Loucy (cell line): ENCODE data around the gene MYOM1.
"Not testable (repeated sequence)": the region's sequence is repeated elsewhere in the genome, so short reads cannot be mapped to it uniquely, and the experiment has no call there.

Experiments used
- H2AFZ ChIP-seq: fragments of 200-600 bp; sonication (generic); 2 replicates; pipeline ENCODE4 v1.6.0; 2016; ENCODE audit warnings: antibody characterized with exemption, mild to moderate bottlenecking, low read length, moderate library complexity
- H3F3A ChIP-seq: fragments of 200-600 bp; 2 replicates; pipeline ENCODE4 v1.6.0; 2016; ENCODE audit warnings: antibody characterized with exemption, low read depth, mild to moderate bottlenecking
- H3K27me3 ChIP-seq: fragments of 200-600 bp; sonication (generic); 2 replicates; pipeline ENCODE4 v1.6.1; 2014; ENCODE audit warnings: low read length, mild to moderate bottlenecking; ENCODE audit not compliant: insufficient read depth, poor library complexity, severe bottlenecking
- H3K36me3 ChIP-seq: fragments of 200-600 bp; sonication (generic); 2 replicates; pipeline ENCODE4 v1.6.1; 2016; ENCODE audit warnings: low read length; ENCODE audit not compliant: insufficient read depth
- H3K4me1 ChIP-seq: fragments of 200-600 bp; sonication (generic); 2 replicates; pipeline ENCODE4 v1.5.1; 2014; ENCODE audit warnings: low read length, mild to moderate bottlenecking; ENCODE audit not compliant: insufficient read depth, poor library complexity, severe bottlenecking
- H3K4me2 ChIP-seq: fragments of 200-600 bp; sonication (generic); 2 replicates; pipeline ENCODE4 v1.6.0; 2014; ENCODE audit warnings: antibody characterized with exemption, low read length, low read depth, mild to moderate bottlenecking; ENCODE audit not compliant: poor library complexity, severe bottlenecking
- H3K4me3 ChIP-seq: fragments of 200-600 bp; sonication (generic); 2 replicates; pipeline ENCODE4 v1.5.1; 2014; ENCODE audit warnings: low read length, mild to moderate bottlenecking, mixed read lengths; ENCODE audit not compliant: poor library complexity, severe bottlenecking
- H3K79me2 ChIP-seq: fragments of 200-600 bp; sonication (generic); 2 replicates; pipeline ENCODE4 v1.6.1; 2014; ENCODE audit warnings: low read length; ENCODE audit not compliant: insufficient read depth
- H3K9ac ChIP-seq: fragments of 200-600 bp; sonication (generic); 2 replicates; pipeline ENCODE4 v1.6.0; 2014; ENCODE audit warnings: mild to moderate bottlenecking, low read depth, low read length, moderate library complexity; ENCODE audit not compliant: poor library complexity, severe bottlenecking
- H3K9me2 ChIP-seq: fragments of 200-600 bp; sonication (generic); replicated peaks from 2 replicates; pipeline ENCODE4 v1.6.1; 2016; ENCODE audit warnings: low read depth, low read length, mixed read lengths
- H3K9me3 ChIP-seq: fragments of 200-600 bp; sonication (generic); 2 replicates; pipeline ENCODE4 v1.6.1; 2014; ENCODE audit warnings: mild to moderate bottlenecking, antibody characterized with exemption, low read length, low read depth; ENCODE audit not compliant: insufficient read depth
- H4K20me1 ChIP-seq: fragments of 200-600 bp; sonication (generic); 2 replicates; pipeline ENCODE4 v1.6.0; 2014; ENCODE audit warnings: antibody characterized with exemption, low read length, mild to moderate bottlenecking; ENCODE audit not compliant: insufficient read depth, poor library complexity, severe bottlenecking
- EZH2phosphoT487 ChIP-seq: fragments of 200-600 bp; IDR thresholded peaks from 2 replicates; pipeline ENCODE4 v1.6.1; 2018; ENCODE audit warnings: antibody characterized with exemption, mild to moderate bottlenecking, moderate library complexity, borderline replicate concordance
- TF ChIP-seq, protein P1 (sequence below): fragments of 200-600 bp; sonication (generic); conservative IDR thresholded peaks from 2 replicates; pipeline ENCODE4 v1.5.1; 2014; ENCODE audit warnings: mild to moderate bottlenecking, antibody characterized with exemption, low read length

The MYOM1 gene

DNA sequence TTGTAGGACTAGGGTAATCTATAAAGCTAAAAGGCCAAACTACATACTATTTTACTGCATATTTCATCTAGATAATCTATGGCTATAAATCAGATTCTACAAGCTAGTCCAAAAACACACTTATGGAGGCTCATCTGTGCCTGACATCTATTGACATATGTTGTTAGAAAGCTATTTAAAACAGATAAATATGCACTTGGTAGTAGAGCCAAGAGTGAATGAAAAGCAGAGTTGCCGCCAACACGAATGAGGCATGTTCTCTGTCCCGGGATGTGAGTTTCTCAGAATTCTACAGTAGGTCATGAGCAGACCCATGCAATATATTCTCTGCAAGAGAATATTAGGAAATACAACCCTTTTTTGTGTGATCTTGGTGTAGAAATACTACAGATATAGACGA lies 140.1 kb downstream of the MYOM1 start:
- peaks cover 6% of the 10 kb centered on the region for H3K4me1 ChIP-seq
- no peaks in the 10 kb centered on the region for H3K9me2 ChIP-seq
- no peaks in the 10 kb centered on the region for H3K27me3 ChIP-seq
- H3K79me2 ChIP-seq = no peaks in the 10 kb centered on the region
- H2AFZ ChIP-seq = no peak overlapping the region
- no peak for TF ChIP-seq EZH2phosphoT487
- TF ChIP-seq, protein P1, sequence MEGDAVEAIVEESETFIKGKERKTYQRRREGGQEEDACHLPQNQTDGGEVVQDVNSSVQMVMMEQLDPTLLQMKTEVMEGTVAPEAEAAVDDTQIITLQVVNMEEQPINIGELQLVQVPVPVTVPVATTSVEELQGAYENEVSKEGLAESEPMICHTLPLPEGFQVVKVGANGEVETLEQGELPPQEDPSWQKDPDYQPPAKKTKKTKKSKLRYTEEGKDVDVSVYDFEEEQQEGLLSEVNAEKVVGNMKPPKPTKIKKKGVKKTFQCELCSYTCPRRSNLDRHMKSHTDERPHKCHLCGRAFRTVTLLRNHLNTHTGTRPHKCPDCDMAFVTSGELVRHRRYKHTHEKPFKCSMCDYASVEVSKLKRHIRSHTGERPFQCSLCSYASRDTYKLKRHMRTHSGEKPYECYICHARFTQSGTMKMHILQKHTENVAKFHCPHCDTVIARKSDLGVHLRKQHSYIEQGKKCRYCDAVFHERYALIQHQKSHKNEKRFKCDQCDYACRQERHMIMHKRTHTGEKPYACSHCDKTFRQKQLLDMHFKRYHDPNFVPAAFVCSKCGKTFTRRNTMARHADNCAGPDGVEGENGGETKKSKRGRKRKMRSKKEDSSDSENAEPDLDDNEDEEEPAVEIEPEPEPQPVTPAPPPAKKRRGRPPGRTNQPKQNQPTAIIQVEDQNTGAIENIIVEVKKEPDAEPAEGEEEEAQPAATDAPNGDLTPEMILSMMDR = no peak
- no peak overlapping the region for H3K4me2 ChIP-seq
- no peak overlapping the region for H3K9ac ChIP-seq
- no peaks in the 10 kb centered on the region for H4K20me1 ChIP-seq
- H3F3A ChIP-seq = no peaks in the 10 kb centered on the region
- H3K9me3 ChIP-seq = no peaks in the 10 kb centered on the region
- H3K4me3 ChIP-seq = no peak overlapping the region
- H3K36me3 ChIP-seq = no peaks in the 10 kb centered on the region

GRCh38 chr18:3075491-3075890 lies 144.3 kb downstream of the MYOM1 start:
- Histone ChIP-seq H3K9me3 (no peaks in the 10 kb centered on the region), H3K9ac (no peak overlapping the region), H3K4me3 (no peak overlapping the region), H3K79me2 (no peaks in the 10 kb centered on the region), H3K27me3 (no peaks in the 10 kb centered on the region), H2AFZ (peak overlapping the region; percentile 21; the same call in 1 of the 2 replicates), H3K4me1 (no peaks in the 10 kb centered on the region), H3K4me2 (no peak overlapping the region), H3F3A (no peaks in the 10 kb centered on the region), H3K36me3 (no peaks in the 10 kb centered on the region), H4K20me1 (no peaks in the 10 kb centered on the region), H3K9me2 (no peaks in the 10 kb centered on the region)
- TF ChIP-seq EZH2phosphoT487 = no peak
- TF ChIP-seq, protein P1 = no peak

- Histone ChIP-seq H3K9ac (no peak overlapping the region), H3K4me3 (no peak overlapping the region), H3K27me3 (no peaks in the 10 kb centered on the region), H3K9me2 (no peaks in the 10 kb centered on the region), H3K79me2 (no peaks in the 10 kb centered on the region), H3K9me3 (no peaks in the 10 kb centered on the region), H2AFZ (0 out of 2 replicates have a peak overlapping the region, but pooled peaks have one; percentile 54), H3K4me2 (no peak overlapping the region), H3F3A (no peaks in the 10 kb centered on the region), H4K20me1 (no peaks in the 10 kb centered on the region), H3K4me1 (peaks cover 6% of the 10 kb centered on the region), H3K36me3 (no peaks in the 10 kb centered on the region)
- TF ChIP-seq, protein P1 = no peak
- no peak for TF ChIP-seq EZH2phosphoT487
These were observed 145.7 kb downstream of the MYOM1 start for GRCh38 chr18:3074087-3074486.

- not testable (repeated sequence) for H3K36me3 ChIP-seq, H3F3A ChIP-seq, H2AFZ ChIP-seq, H3K4me3 ChIP-seq, H3K9me3 ChIP-seq, H3K9ac ChIP-seq, H3K27me3 ChIP-seq, H3K4me1 ChIP-seq, H3K4me2 ChIP-seq, H4K20me1 ChIP-seq, H3K9me2 ChIP-seq, H3K79me2 ChIP-seq
These were observed 146.4 kb downstream of the MYOM1 start for GRCh38 chr18:3073353-3073752.
